ENCODE results near the gene ZDHHC14. TPM values are rescaled to one million over a fixed set of nuclear protein-coding genes. Genes with fewer than 3 reads are reported as not detected.
"Not testable (repeated sequence)": the region's sequence is repeated elsewhere in the genome, so short reads cannot be mapped to it uniquely, and the experiment has no call there.

The ZDHHC14 gene
- total RNA-seq, 3 donors from 2014 or later: 9.1 to 10.5 (median 10.0) TPM

DNA sequence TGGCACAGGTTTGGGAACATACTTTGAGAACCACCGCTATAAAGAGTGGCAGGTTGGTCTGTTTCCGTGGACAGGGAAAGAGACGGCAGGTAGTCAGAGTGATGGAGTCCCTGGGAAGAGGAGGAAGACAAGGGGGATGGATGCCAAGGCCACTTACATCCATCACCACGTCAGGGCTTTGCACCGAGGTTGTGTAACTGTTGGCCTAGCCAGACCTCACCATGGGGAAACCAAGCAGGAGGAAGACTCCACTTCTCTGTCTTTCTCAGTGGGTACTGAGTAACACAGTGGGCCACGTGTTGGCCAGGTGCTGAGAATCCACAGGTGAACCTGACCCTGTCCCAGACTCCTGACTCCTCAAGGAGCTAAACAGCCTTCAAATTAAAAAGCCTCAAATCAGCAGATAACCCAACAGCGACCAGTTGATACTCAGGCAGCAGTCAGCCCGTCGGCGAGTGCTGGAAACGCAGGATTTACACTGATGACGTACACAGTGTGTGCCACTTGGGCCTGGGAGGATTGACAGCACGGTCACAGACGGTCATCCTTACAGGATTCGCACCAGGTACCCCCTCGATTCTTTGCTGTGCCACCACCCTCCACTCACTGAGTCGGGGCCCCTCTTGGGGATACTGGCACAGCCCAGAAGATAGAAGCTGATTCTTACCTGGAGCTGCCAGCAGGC is 307.4 kb downstream of the ZDHHC14 start:
- Histone ChIP-seq H3K9me3 (no peaks in the 10 kb centered on the region), H3K4me3 (no peak overlapping the region), H3K4me1 (ENCODE audit: low read depth) (peaks cover 5% of the 10 kb centered on the region), H3K36me3 (ENCODE audit: low read depth) (no peaks in the 10 kb centered on the region)
- DNase-seq: no peak
- ATAC-seq: no peak
- intact Hi-C loops (cut with DNase I, micrococcal nuclease): no loop called here
- TF ChIP-seq, protein P1, sequence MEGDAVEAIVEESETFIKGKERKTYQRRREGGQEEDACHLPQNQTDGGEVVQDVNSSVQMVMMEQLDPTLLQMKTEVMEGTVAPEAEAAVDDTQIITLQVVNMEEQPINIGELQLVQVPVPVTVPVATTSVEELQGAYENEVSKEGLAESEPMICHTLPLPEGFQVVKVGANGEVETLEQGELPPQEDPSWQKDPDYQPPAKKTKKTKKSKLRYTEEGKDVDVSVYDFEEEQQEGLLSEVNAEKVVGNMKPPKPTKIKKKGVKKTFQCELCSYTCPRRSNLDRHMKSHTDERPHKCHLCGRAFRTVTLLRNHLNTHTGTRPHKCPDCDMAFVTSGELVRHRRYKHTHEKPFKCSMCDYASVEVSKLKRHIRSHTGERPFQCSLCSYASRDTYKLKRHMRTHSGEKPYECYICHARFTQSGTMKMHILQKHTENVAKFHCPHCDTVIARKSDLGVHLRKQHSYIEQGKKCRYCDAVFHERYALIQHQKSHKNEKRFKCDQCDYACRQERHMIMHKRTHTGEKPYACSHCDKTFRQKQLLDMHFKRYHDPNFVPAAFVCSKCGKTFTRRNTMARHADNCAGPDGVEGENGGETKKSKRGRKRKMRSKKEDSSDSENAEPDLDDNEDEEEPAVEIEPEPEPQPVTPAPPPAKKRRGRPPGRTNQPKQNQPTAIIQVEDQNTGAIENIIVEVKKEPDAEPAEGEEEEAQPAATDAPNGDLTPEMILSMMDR (IDR thresholded peaks at IDR 0.05): no peak

DNA sequence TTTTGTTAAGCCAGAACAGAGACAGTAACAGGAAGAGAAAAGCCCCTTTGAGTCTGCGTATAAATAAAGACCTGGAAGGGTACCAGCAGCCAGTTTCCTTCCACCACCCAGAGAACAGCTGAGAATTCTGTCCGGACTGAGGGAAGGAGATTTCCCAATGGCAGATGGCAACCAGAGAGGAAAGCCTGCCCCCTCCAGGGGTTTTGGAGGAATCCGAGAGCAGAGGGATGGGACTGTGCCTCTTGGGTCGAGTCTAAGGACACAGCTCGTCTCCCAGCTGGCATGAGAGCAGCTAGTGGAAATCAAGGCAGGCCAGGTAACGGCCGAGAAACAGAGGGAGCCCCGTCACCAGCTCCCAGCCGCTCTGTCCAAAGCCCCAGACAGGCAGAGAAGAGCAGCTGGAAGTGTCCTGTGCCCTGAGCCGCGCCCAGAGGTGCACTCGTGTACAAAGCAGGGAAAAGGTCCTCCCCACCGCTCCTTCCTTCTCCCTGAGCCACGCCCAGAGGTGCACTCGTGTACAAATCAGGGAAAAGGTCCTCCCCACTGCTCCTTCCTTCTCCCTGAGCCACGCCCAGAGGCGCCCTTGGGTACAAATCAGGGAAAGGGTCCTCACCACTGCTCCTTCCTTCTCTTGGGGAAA is 308.1 kb downstream of the ZDHHC14 start:
- no peak overlapping the region for H3K4me3 ChIP-seq
- intact Hi-C loops (cut with DNase I, micrococcal nuclease): no loop called here
- ATAC-seq (peak; percentile 95), DNase-seq (peak; percentile 61 to 74 (median 71))
- H3K4me1 ChIP-seq (ENCODE audit: low read depth): peaks cover 5% of the 10 kb centered on the region
- no peaks in the 10 kb centered on the region for H3K36me3 ChIP-seq (ENCODE audit: low read depth)
- TF ChIP-seq, protein P1 (IDR thresholded peaks at IDR 0.05): no peak
- H3K9me3 ChIP-seq: no peaks in the 10 kb centered on the region

- Histone ChIP-seq H3K4me1 (ENCODE audit: low read depth) (peaks cover 5% of the 10 kb centered on the region), H3K9me3 (no peaks in the 10 kb centered on the region), H3K4me3 (no peak overlapping the region), H3K36me3 (ENCODE audit: low read depth) (no peaks in the 10 kb centered on the region)
- DNase-seq (no peak), ATAC-seq (no peak)
- TF ChIP-seq, protein P1 (IDR thresholded peaks at IDR 0.05): no peak
- intact Hi-C loops (cut with DNase I, micrococcal nuclease): no loop called here
Measured at GRCh38 chr6:157689875-157690274, 308.9 kb downstream of the ZDHHC14 start.

DNA sequence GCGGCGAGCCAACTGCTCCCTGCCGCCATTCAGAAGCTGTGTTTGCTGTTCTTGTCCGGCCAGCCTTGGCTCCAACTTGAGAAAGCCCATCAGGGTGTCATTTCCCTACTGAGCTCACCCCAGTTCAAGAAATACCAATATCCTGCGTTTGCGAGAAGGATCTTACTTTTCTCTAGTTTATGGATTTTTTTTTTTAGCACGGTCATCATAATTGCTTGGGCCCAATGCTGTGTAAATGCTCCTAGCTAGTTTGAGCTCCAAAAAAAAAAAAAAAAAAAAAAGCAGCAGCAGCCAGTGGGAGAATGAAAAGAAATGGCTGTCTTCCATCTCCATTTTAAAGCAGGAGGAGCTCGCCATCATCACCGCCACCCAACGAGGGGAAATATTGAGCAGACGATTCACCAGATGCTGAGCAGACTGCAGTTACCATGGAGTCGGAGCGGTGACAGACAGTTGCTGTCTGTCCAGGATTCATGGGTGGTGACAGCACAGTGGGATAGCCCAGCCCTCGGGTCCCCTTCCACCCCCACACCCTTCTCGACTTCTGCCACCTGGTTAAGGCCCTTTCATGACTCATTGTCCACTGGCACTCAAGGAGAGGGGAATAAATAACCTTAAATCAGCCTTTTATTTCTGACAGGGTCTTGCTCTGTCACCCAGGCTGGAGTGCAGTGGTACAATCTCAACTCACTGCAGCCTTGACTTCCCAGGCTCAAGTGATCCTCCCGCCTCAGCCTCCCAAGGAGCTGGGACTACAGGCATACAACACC is 309.6 kb downstream of the ZDHHC14 start:
- ATAC-seq (no peak), DNase-seq (no peak)
- no peaks in the 10 kb centered on the region for H3K9me3 ChIP-seq
- H3K4me3 ChIP-seq: no peak overlapping the region
- no peaks in the 10 kb centered on the region for H3K36me3 ChIP-seq (ENCODE audit: low read depth)
- peaks cover 5% of the 10 kb centered on the region for H3K4me1 ChIP-seq (ENCODE audit: low read depth)
- TF ChIP-seq, protein P1 (IDR thresholded peaks at IDR 0.05): no peak
- intact Hi-C loops (cut with DNase I, micrococcal nuclease): no loop called here

DNA sequence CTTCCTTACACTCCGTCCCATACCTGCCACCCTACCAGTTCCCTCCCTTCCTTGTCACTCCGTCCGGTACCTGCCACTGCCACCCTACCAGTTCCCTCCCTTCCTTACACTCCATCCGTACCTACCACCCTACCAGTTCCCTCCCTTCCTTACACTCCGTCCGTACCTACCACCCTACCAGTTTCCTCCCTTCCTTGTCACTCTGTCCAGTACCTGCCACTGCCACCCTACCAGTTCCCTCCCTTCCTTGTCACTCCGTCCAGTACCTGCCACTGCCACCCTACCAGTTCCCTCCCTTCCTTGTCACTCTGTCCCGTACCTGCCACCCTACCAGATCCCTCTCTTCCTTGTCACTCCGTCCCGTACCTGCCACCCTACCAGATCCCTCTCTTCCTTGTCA is 310.6 kb downstream of the ZDHHC14 start:
- intact Hi-C loops (cut with DNase I, micrococcal nuclease); H3K4me1 ChIP-seq (ENCODE audit: low read depth); H3K9me3 ChIP-seq; ATAC-seq; H3K4me3 ChIP-seq; H3K36me3 ChIP-seq (ENCODE audit: low read depth); DNase-seq: not testable (repeated sequence)

- intact Hi-C loops (cut with DNase I, micrococcal nuclease): no loop called here
- no peaks in the 10 kb centered on the region for H3K36me3 ChIP-seq (ENCODE audit: low read depth)
- H3K9me3 ChIP-seq: peaks cover 9% of the 10 kb centered on the region
- ATAC-seq (peak; percentile 55), DNase-seq (no peak)
- H3K4me3 ChIP-seq: no peak overlapping the region
- TF ChIP-seq, protein P1 (IDR thresholded peaks at IDR 0.05): no peak
- H3K4me1 ChIP-seq (ENCODE audit: low read depth): peaks cover 2% of the 10 kb centered on the region
Measured at GRCh38 chr6:157693867-157694266, 312.9 kb downstream of the ZDHHC14 start.
